DOHH2 (cell line): ENCODE data around the gene DPYD.

ENCODE experiments used
- CTCF ChIP-seq: fragments of 200-600 bp; sonication (generic); IDR thresholded peaks from one replicate; pipeline ENCODE4 v1.5.1; 2014; ENCODE audit warnings: antibody characterized with exemption, mild to moderate bottlenecking, low read depth, low read length; ENCODE audit not compliant: poor library complexity, severe bottlenecking
- EZH2phosphoT487 ChIP-seq: fragments of 200-600 bp; sonication (generic); IDR thresholded peaks from 2 replicates; pipeline ENCODE4 v1.6.1; 2017; ENCODE audit warnings: borderline replicate concordance, mild to moderate bottlenecking, antibody characterized with exemption, low read length, moderate library complexity, mixed read lengths

GRCh38 chr1:97870589-97870988 lies 50.2 kb downstream of the DPYD start:
- TF ChIP-seq CTCF (no peak), EZH2phosphoT487 (no peak)
